ENCODE measurements around the gene C9.
"Not testable (repeated sequence)": the region's sequence is repeated elsewhere in the genome, so short reads cannot be mapped to it uniquely, and the experiment has no call there.

Gene C9

GRCh38 chr5:39256477-39257235, 107.6 kb downstream of the C9 start:
- no peak for DNase-seq

- DNase-seq: no peak
Observed at GRCh38 chr5:39255406-39255805, 108.9 kb downstream of the C9 start.

GRCh38 chr5:39254671-39255070, 109.6 kb downstream of the C9 start:
- DNase-seq: no peak

GRCh38 chr5:39253196-39253595, 111.1 kb downstream of the C9 start:
- no peak for DNase-seq

- DNase-seq: no peak
Observed at GRCh38 chr5:39249564-39250274, 114.6 kb downstream of the C9 start.

GRCh38 chr5:39249069-39249468, 115.2 kb downstream of the C9 start:
- DNase-seq: no peak

GRCh38 chr5:39240750-39241149, 123.5 kb downstream of the C9 start:
- no peak for DNase-seq

- DNase-seq: no peak
Observed at GRCh38 chr5:39238366-39239105, 125.8 kb downstream of the C9 start.

- no peak for DNase-seq
Observed at GRCh38 chr5:39236718-39237117, 127.6 kb downstream of the C9 start.

- no peak for DNase-seq
Observed at GRCh38 chr5:39235648-39236047, 128.6 kb downstream of the C9 start.

GRCh38 chr5:39234494-39234893, 129.8 kb downstream of the C9 start:
- not testable (repeated sequence) for DNase-seq
